GM12875 (cell line): Measurements from ENCODE around the gene FLT3LG.

ENCODE experiments used
- H3K4me3 ChIP-seq: one replicate; pipeline ENCODE4 v1.5.1; 2011; ENCODE audit warnings: low read depth, low read length, control low read depth
- TF ChIP-seq, protein P1 (sequence below): IDR thresholded peaks from 2 replicates; pipeline ENCODE4 v1.5.1; 2011; ENCODE audit warnings: low read depth, mild to moderate bottlenecking, control low read depth, inconsistent platforms, low read length, moderate library complexity, borderline replicate concordance; ENCODE audit not compliant: insufficient read depth

FLT3LG gene

GRCh38 chr19:49434907-49435583, 39.0 kb upstream of the FLT3LG start:
- no peak overlapping the region for H3K4me3 ChIP-seq
- TF ChIP-seq, protein P1, sequence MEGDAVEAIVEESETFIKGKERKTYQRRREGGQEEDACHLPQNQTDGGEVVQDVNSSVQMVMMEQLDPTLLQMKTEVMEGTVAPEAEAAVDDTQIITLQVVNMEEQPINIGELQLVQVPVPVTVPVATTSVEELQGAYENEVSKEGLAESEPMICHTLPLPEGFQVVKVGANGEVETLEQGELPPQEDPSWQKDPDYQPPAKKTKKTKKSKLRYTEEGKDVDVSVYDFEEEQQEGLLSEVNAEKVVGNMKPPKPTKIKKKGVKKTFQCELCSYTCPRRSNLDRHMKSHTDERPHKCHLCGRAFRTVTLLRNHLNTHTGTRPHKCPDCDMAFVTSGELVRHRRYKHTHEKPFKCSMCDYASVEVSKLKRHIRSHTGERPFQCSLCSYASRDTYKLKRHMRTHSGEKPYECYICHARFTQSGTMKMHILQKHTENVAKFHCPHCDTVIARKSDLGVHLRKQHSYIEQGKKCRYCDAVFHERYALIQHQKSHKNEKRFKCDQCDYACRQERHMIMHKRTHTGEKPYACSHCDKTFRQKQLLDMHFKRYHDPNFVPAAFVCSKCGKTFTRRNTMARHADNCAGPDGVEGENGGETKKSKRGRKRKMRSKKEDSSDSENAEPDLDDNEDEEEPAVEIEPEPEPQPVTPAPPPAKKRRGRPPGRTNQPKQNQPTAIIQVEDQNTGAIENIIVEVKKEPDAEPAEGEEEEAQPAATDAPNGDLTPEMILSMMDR: no peak

DNA sequence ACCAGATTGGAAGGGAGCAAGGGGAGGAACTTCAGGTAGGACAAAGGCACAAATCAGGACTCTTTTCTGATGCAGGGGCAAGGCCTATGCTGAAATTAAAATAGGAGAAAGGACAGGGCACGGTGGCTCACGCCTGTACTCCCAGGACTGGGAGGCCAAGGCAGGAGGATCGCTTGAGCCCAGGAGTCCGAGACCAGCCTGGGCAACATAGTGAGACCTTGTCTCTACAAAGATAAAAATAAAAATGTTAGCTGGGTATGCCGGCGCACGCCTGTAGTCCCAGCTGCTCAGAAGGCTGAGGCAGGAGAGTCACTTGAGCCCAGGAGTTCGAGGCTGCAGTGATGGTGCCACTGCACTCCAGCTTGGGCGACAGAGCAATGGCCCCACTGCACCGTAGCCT, 38.3 kb upstream of the FLT3LG start:
- TF ChIP-seq, protein P1: no peak
- no peak overlapping the region for H3K4me3 ChIP-seq

GRCh38 chr19:49436381-49437017, 37.5 kb upstream of the FLT3LG start:
- TF ChIP-seq, protein P1: no peak
- H3K4me3 ChIP-seq: no peak overlapping the region

DNA sequence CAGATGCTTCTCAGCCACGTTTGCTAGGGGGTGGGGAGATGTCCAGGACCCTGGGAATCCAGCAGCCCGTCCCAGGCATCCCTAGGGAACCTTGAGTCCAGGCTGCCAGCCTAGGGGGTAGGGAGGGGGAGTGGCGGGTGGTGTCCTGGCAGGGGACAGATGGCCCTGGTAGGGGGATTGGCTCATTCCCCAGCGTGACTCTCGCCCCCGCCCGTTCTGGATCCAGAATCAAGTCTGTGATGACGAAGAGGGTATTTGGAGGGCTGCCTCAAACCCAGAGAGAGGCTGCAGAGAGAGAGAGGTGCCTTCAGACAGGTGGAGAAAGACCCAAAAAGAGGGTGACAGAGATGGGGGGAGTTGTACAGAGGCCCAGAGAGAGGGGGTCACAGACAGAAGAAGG, 36.8 kb upstream of the FLT3LG start:
- TF ChIP-seq, protein P1: no peak
- H3K4me3 ChIP-seq: no peak overlapping the region

- TF ChIP-seq, protein P1: no peak
- no peak overlapping the region for H3K4me3 ChIP-seq
Observed at GRCh38 chr19:49438261-49438660, 35.8 kb upstream of the FLT3LG start.

- TF ChIP-seq, protein P1: no peak
Observed at GRCh38 chr19:49439836-49440235, 34.2 kb upstream of the FLT3LG start.

More at GRCh38 chr19:49439836-49440235, 34.2 kb upstream of the FLT3LG start:
- H3K4me3 ChIP-seq: no peak overlapping the region
